WTC11 (cell line): ENCODE measurements around the gene KCNJ8. TPM values are rescaled to one million over a fixed set of nuclear protein-coding genes. Genes with fewer than 3 reads are reported as not detected.

Experiments
- ATAC-seq: fragments of 200-7000 bp; cut with Tn5 transposase; 2 replicates; pipeline ENCODE4 v1.10.0; 2021; ENCODE audit warnings: mild to moderate bottlenecking, moderate library complexity
- CTCF ChIA-PET: fragments of 300-600 bp; sonication (Branson Sonifier 250); formaldehyde crosslinking; loops from one replicate; lab custom pipeline; 2021; ENCODE audit warnings: antibody characterized with exemption; lab: Charles Lee
- POLR2A ChIA-PET: fragments of 350-600 bp; sonication (Branson Sonifier 250); formaldehyde crosslinking; loops from one replicate; lab custom pipeline; 2021; ENCODE audit warnings: antibody characterized with exemption; lab: Charles Lee
- DNase-seq: peaks from one replicate; pipeline ENCODE4 v3.0.0; 2021; ENCODE audit warnings: low spot score
- H3K27ac Mint-ChIP-seq: 2 replicates; pipeline ENCODE4 v1.8.0; 2021; ENCODE audit warnings: mixed read lengths
- H3K27me3 Mint-ChIP-seq: 2 replicates; pipeline ENCODE4 v1.8.0; 2021; ENCODE audit warnings: low read depth, mild to moderate bottlenecking, moderate library complexity, mixed read lengths
- H3K36me3 Mint-ChIP-seq: 2 replicates; pipeline ENCODE4 v1.8.0; 2021; ENCODE audit warnings: mixed read lengths
- H3K4me1 Mint-ChIP-seq: 2 replicates; pipeline ENCODE4 v1.8.0; 2022; ENCODE audit warnings: mixed read lengths
- H3K4me3 Mint-ChIP-seq: 2 replicates; pipeline ENCODE4 v1.8.0; 2021; ENCODE audit warnings: mild to moderate bottlenecking, moderate library complexity, mixed read lengths
- H3K9me3 Mint-ChIP-seq: 2 replicates; pipeline ENCODE4 v1.8.0; 2021; ENCODE audit warnings: mixed read lengths
- ARID4B ChIP-seq: sonication (generic); formaldehyde crosslinking; IDR thresholded peaks from 2 replicates; pipeline ENCODE4 v1.8.0; 2023; ENCODE audit warnings: missing genetic modification reagents, mild to moderate bottlenecking, borderline replicate concordance
- CBFB ChIP-seq: sonication (generic); formaldehyde crosslinking; IDR thresholded peaks from 2 replicates; pipeline ENCODE4 v1.8.1; 2022; ENCODE audit warnings: mild to moderate bottlenecking, low read depth, missing genetic modification reagents
- CREM ChIP-seq: sonication (generic); formaldehyde crosslinking; IDR thresholded peaks from 2 replicates; pipeline ENCODE4 v1.8.1; 2022; ENCODE audit warnings: mild to moderate bottlenecking, missing genetic modification reagents, moderate library complexity
- E2F1 ChIP-seq: sonication (generic); formaldehyde crosslinking; IDR thresholded peaks from 2 replicates; pipeline ENCODE4 v1.8.0; 2022; ENCODE audit warnings: mild to moderate bottlenecking, missing genetic modification reagents
- E2F4 ChIP-seq: sonication (generic); formaldehyde crosslinking; IDR thresholded peaks from 2 replicates; pipeline ENCODE4 v1.8.1; 2022; ENCODE audit warnings: low read depth, mild to moderate bottlenecking, moderate library complexity, missing genetic modification reagents, borderline replicate concordance
- ELF4 ChIP-seq: sonication (generic); formaldehyde crosslinking; IDR thresholded peaks from 2 replicates; pipeline ENCODE4 v1.8.1; 2022; ENCODE audit warnings: low read depth, mild to moderate bottlenecking, moderate library complexity, missing genetic modification reagents
- ESRRA ChIP-seq: sonication (generic); formaldehyde crosslinking; IDR thresholded peaks from 2 replicates; pipeline ENCODE4 v1.8.1; 2022; ENCODE audit warnings: mild to moderate bottlenecking, missing genetic modification reagents, borderline replicate concordance
- IRF2 ChIP-seq: sonication (generic); formaldehyde crosslinking; IDR thresholded peaks from 2 replicates; pipeline ENCODE4 v1.8.0; 2022; ENCODE audit warnings: low read depth, missing genetic modification reagents, borderline replicate concordance
- JUN ChIP-seq: sonication (generic); formaldehyde crosslinking; IDR thresholded peaks from 2 replicates; pipeline ENCODE4 v1.8.0; 2023; ENCODE audit warnings: mild to moderate bottlenecking, missing genetic modification reagents
- KAT7 ChIP-seq: sonication (generic); formaldehyde crosslinking; IDR thresholded peaks from 2 replicates; pipeline ENCODE4 v1.8.1; 2023; ENCODE audit warnings: missing genetic modification reagents, mild to moderate bottlenecking, borderline replicate concordance
- MLX ChIP-seq: sonication (generic); formaldehyde crosslinking; IDR thresholded peaks from 2 replicates; pipeline ENCODE4 v1.8.1; 2023; ENCODE audit warnings: mild to moderate bottlenecking, missing genetic modification reagents, moderate library complexity
- MXD4 ChIP-seq: fragments of 250-450 bp; sonication (Bioruptor Pico); IDR thresholded peaks from 2 replicates; pipeline ENCODE4 v1.8.0; 2021; ENCODE audit warnings: mild to moderate bottlenecking, moderate library complexity, borderline replicate concordance
- SMAD3 ChIP-seq: sonication (generic); formaldehyde crosslinking; IDR thresholded peaks from 2 replicates; pipeline ENCODE4 v1.8.0; 2022; ENCODE audit warnings: missing genetic modification reagents, mild to moderate bottlenecking, borderline replicate concordance
- SP1 ChIP-seq: sonication (generic); formaldehyde crosslinking; conservative IDR thresholded peaks from 2 replicates; pipeline ENCODE4 v1.8.1; 2022; ENCODE audit warnings: missing genetic modification reagents
- TEAD1 ChIP-seq: sonication (generic); formaldehyde crosslinking; IDR thresholded peaks from 2 replicates; pipeline ENCODE4 v1.8.0; 2022; ENCODE audit warnings: mild to moderate bottlenecking, missing genetic modification reagents
- TP53 ChIP-seq: sonication (generic); formaldehyde crosslinking; IDR thresholded peaks from 2 replicates; pipeline ENCODE4 v1.8.1; 2023; ENCODE audit warnings: mild to moderate bottlenecking, missing genetic modification reagents
- USF1 ChIP-seq: sonication (generic); formaldehyde crosslinking; IDR thresholded peaks from 2 replicates; pipeline ENCODE4 v1.8.0; 2022; ENCODE audit warnings: mild to moderate bottlenecking, missing genetic modification reagents
- ZNF121 ChIP-seq: sonication (generic); formaldehyde crosslinking; IDR thresholded peaks from 2 replicates; pipeline ENCODE4 v1.8.0; 2023; ENCODE audit warnings: missing genetic modification reagents
- ZNF281 ChIP-seq: sonication (generic); formaldehyde crosslinking; IDR thresholded peaks from 2 replicates; pipeline ENCODE4 v1.8.0; 2023; ENCODE audit warnings: mild to moderate bottlenecking, missing genetic modification reagents
- ZNF671 ChIP-seq: fragments of 250-450 bp; sonication (Bioruptor Pico); IDR thresholded peaks from 2 replicates; pipeline ENCODE4 v1.8.0; 2021; ENCODE audit warnings: mild to moderate bottlenecking
- ZSCAN18 ChIP-seq: fragments of 250-450 bp; sonication (Bioruptor Pico); IDR thresholded peaks from 2 replicates; pipeline ENCODE4 v2.1.2; 2022; ENCODE audit warnings: mild to moderate bottlenecking, moderate library complexity
- total RNA-seq: library from RNA; stranded (reverse); gene quantifications from 3 replicates; pipeline ENCODE4 v1.2.3, GENCODE V29; 2021

KCNJ8 gene
- total RNA-seq, 1 experiment from 2014 or later, result 1.4 TPM

- ChIA-PET CTCF (interaction anchor here (0.7 kb wide), 1 partner anchor 230 kb away, joined by 3 read pairs; no protein-coding TSS in a partner anchor), POLR2A (no interaction called here)
- H3K4me1 Mint-ChIP-seq, result no peaks in the 10 kb centered on the region
- no peak overlapping the region for H3K27ac Mint-ChIP-seq
- no peak for TF ChIP-seq ESRRA
- no peak for TF ChIP-seq E2F4 (CRISPR knock-in tag)
- no peak for TF ChIP-seq CBFB (CRISPR knock-in tag)
- no peak for TF ChIP-seq ZSCAN18
- no peak for TF ChIP-seq SP1 (CRISPR knock-in tag)
- TF ChIP-seq KAT7 (CRISPR knock-in tag), result no peak
- no peaks in the 10 kb centered on the region; the same call in 1 of the 2 replicates for H3K27me3 Mint-ChIP-seq
- H3K4me3 Mint-ChIP-seq, result no peak overlapping the region
- H3K9me3 Mint-ChIP-seq, result no peaks in the 10 kb centered on the region
- DNase-seq, result no peak
- no peak for ATAC-seq
- no peaks in the 10 kb centered on the region for H3K36me3 Mint-ChIP-seq
These were observed 14.8 kb downstream of the KCNJ8 start for GRCh38 chr12:21759737-21760136.

GRCh38 chr12:21757735-21758134 lies 16.8 kb downstream of the KCNJ8 start:
- CTCF ChIA-PET, result no interaction called here
- ATAC-seq (no peak), DNase-seq (no peak)
- Mint-ChIP-seq H3K27ac (no peak overlapping the region), H3K36me3 (no peaks in the 10 kb centered on the region), H3K27me3 (peaks cover 4% of the 10 kb centered on the region; the same call in 1 of the 2 replicates), H3K9me3 (no peaks in the 10 kb centered on the region), H3K4me1 (no peaks in the 10 kb centered on the region), H3K4me3 (no peak overlapping the region)
- POLR2A ChIA-PET, result no interaction called here
- TF ChIP-seq ZNF281 (CRISPR knock-in tag), result no peak
- TF ChIP-seq CREM (CRISPR knock-in tag), result no peak
- no peak for TF ChIP-seq JUN (CRISPR knock-in tag)
- no peak for TF ChIP-seq TP53 (CRISPR knock-in tag)
- TF ChIP-seq ARID4B, result no peak
- TF ChIP-seq ZNF121 (CRISPR knock-in tag), result no peak
- no peak for TF ChIP-seq TEAD1 (CRISPR knock-in tag)

GRCh38 chr12:21756699-21757098 lies 17.8 kb downstream of the KCNJ8 start:
- Mint-ChIP-seq H3K4me1 (peaks cover 4% of the 10 kb centered on the region; the same call in 1 of the 2 replicates), H3K27ac (no peak overlapping the region), H3K36me3 (no peaks in the 10 kb centered on the region), H3K9me3 (no peaks in the 10 kb centered on the region), H3K4me3 (no peak overlapping the region), H3K27me3 (peaks cover 4% of the 10 kb centered on the region; the same call in 1 of the 2 replicates)
- ATAC-seq, result no peak
- no peak for DNase-seq
- POLR2A ChIA-PET, result no interaction called here
- CTCF ChIA-PET, result no interaction called here
- no peak for TF ChIP-seq ZNF671 (CRISPR knock-in tag)
- no peak for TF ChIP-seq MLX (CRISPR knock-in tag)
- no peak for TF ChIP-seq SMAD3 (CRISPR knock-in tag)
- TF ChIP-seq ELF4, result no peak
- no peak for TF ChIP-seq ZNF121 (CRISPR knock-in tag)
- no peak for TF ChIP-seq USF1 (CRISPR knock-in tag)
- no peak for TF ChIP-seq E2F1 (CRISPR knock-in tag)
- TF ChIP-seq IRF2, result no peak
- no peak for TF ChIP-seq MXD4
